K562 (cell line): Measurements from ENCODE around the gene TENM4. TPM values are rescaled to one million over a fixed set of nuclear protein-coding genes. Genes with fewer than 3 reads are reported as not detected.

Experiments used
- ATAC-seq: fragments of 200-7000 bp; cut with Tn5 transposase; 3 replicates; pipeline ENCODE4 v1.9.1; 2020; ENCODE audit warnings: moderate library complexity
- BruUV-seq: library from RNA; stranded (reverse); fragments of 400-500 nt; replicated peaks from 2 replicates; lab custom pipeline; 2021; lab: Mats Ljungman, UMichigan
- CTCF ChIA-PET: fragments of 300-600 bp; formaldehyde crosslinking; extraction: SDS; loops from one replicate; lab custom pipeline; 2021; ENCODE audit warnings: low intra/inter-chr PET ratio; lab: Yijun Ruan, JAX
- POLR2A ChIA-PET: fragments of 300-600, 350-650 bp; sonication (Branson Sonifier 250); formaldehyde crosslinking; extraction: SDS; loops from one replicate; lab custom pipeline; 2021; ENCODE audit warnings: antibody characterized with exemption, inconsistent platforms; lab: Yijun Ruan, JAX
- DNase-seq, 4 experiments: peaks; one replicate each; pipeline versions ENCODE4 v3.0.0 to v3.0.0-alpha.2; 2011 to 2018; ENCODE audit warnings: low spot score in 3 of 4, mixed read lengths in 3 of 4; ENCODE audit errors: extremely low read depth in 1 of 4
- FAIRE-seq: peaks from 2 replicates; lab custom pipeline; 2011; peaks lifted over from hg19 to GRCh38; lab: Jason Lieb, UNC
- H2AFZ ChIP-seq: 2 replicates; pipeline ENCODE4 v1.6.0; 2011; ENCODE audit warnings: low read depth, low read length, control low read depth, inconsistent platforms
- H3K27ac ChIP-seq: fragments of 200-600 bp; 3 replicates; pipeline ENCODE4 v1.8.0; 2011; ENCODE audit warnings: low read depth, mild to moderate bottlenecking, control low read depth, inconsistent platforms, low read length, moderate library complexity, mixed read lengths; ENCODE audit errors: extremely low read depth
- H3K27me3 ChIP-seq, 2 experiments: fragments of 300-600 bp in 1 of 2; 2 replicates in 1 of 2; 3 replicates in 1 of 2; pipeline versions ENCODE4 v1.6.0 to v1.8.0; 2011; ENCODE audit warnings: inconsistent platforms in 2 of 2, low read length in 2 of 2, mild to moderate bottlenecking in 1 of 2, mixed read lengths in 1 of 2, moderate library complexity in 1 of 2; ENCODE audit not compliant: control insufficient read depth in 2 of 2, insufficient read depth in 2 of 2
- H3K36me3 ChIP-seq: fragments of 300-600 bp; 3 replicates; pipeline ENCODE4 v1.8.0; 2011; ENCODE audit warnings: mild to moderate bottlenecking, low read length, inconsistent platforms; ENCODE audit not compliant: control insufficient read depth, insufficient read depth
- H3K4me1 ChIP-seq, 2 experiments: fragments of 200-600 bp in 1 of 2; replicated peaks in 1 of 2; 2 replicates in 1 of 2; 3 replicates in 1 of 2; pipeline versions ENCODE4 v1.5.1 to v1.8.0; 2011; ENCODE audit warnings: inconsistent platforms in 2 of 2, low read length in 2 of 2, mild to moderate bottlenecking in 1 of 2, mixed read lengths in 1 of 2, moderate library complexity in 1 of 2; ENCODE audit not compliant: control insufficient read depth in 2 of 2, insufficient read depth in 2 of 2
- H3K4me2 ChIP-seq: 2 replicates; pipeline ENCODE4 v1.6.1; 2011; ENCODE audit warnings: low read length, control low read depth, inconsistent platforms, mixed read lengths; ENCODE audit not compliant: insufficient read depth
- H3K4me3 ChIP-seq: fragments of 200-600 bp; sonication (generic), shearing (Covaris generic); 2 replicates; pipeline ENCODE4 v1.5.1; 2016; ENCODE audit warnings: control low read depth, inconsistent platforms
- H3K79me2 ChIP-seq: fragments of 200-600 bp; 3 replicates; pipeline ENCODE4 v1.8.0; 2011; ENCODE audit warnings: low read length, inconsistent platforms; ENCODE audit not compliant: control insufficient read depth, insufficient read depth
- H3K9ac ChIP-seq, 2 experiments: 2 replicates each; pipeline versions ENCODE4 v1.6.0 to v1.6.1; 2011; ENCODE audit warnings: low read depth in 2 of 2, low read length in 2 of 2, control low read depth in 1 of 2, inconsistent platforms in 1 of 2, mild to moderate bottlenecking in 1 of 2, mixed read lengths in 1 of 2; ENCODE audit not compliant: insufficient read depth in 1 of 2
- H3K9me1 ChIP-seq: one replicate; pipeline ENCODE4 v1.6.0; 2011; ENCODE audit warnings: inconsistent platforms, mild to moderate bottlenecking, low read length, moderate library complexity; ENCODE audit not compliant: control insufficient read depth, insufficient read depth
- H3K9me3 ChIP-seq: replicated peaks from 2 replicates; pipeline ENCODE4 v1.5.1; 2011; ENCODE audit warnings: low read depth, low read length, inconsistent platforms; ENCODE audit not compliant: control insufficient read depth, insufficient read depth
- H4K20me1 ChIP-seq: replicated peaks from 2 replicates; pipeline ENCODE4 v1.6.1; 2011; ENCODE audit warnings: low read length, inconsistent platforms, mixed read lengths; ENCODE audit not compliant: control insufficient read depth, insufficient read depth
- COPS2 ChIP-seq: fragments of 450-650 bp; conservative IDR thresholded peaks from 2 replicates; pipeline ENCODE4 v1.6.1; 2016; ENCODE audit warnings: mild to moderate bottlenecking, moderate library complexity
- DPF2 ChIP-seq: fragments of 450-650 bp; IDR thresholded peaks from 2 replicates; pipeline ENCODE4 v1.6.1; 2016
- FUS ChIP-seq: fragments of 200-400 bp; formaldehyde crosslinking; optimal IDR thresholded peaks from 2 replicates; pipeline ENCODE3; 2017; ENCODE audit warnings: low read depth, low read length
- GABPB1 ChIP-seq: sonication (generic); formaldehyde crosslinking; IDR thresholded peaks from 2 replicates; pipeline ENCODE4 v1.8.0; 2022; ENCODE audit warnings: mild to moderate bottlenecking, missing genetic modification reagents
- STAT5B ChIP-seq: fragments of 250-450 bp; sonication (Bioruptor Pico); IDR thresholded peaks from 2 replicates; pipeline ENCODE4 v1.8.0; 2021; ENCODE audit warnings: mild to moderate bottlenecking, inconsistent platforms
- ZNF311 ChIP-seq: fragments of 250-450 bp; sonication (Bioruptor Pico); IDR thresholded peaks from 2 replicates; pipeline ENCODE4 v1.4.0; 2020; ENCODE audit warnings: mild to moderate bottlenecking, moderate library complexity
- WGBS: fragments of 100-300 bp; shearing (Covaris generic); methylation state at CpG from one replicate; pipeline ENCODE4 v1.1.6; 2016; ENCODE audit warnings: low coverage, mixed read lengths; ENCODE audit not compliant: insufficient coverage; ENCODE audit errors: missing lambda C conversion rate; 5-methylcytosine and 5-hydroxymethylcytosine counted together
- in situ Hi-C: fragments of 300-500 bp; cut with MboI; formaldehyde crosslinking; loops from 4 replicates; pipeline ENCODE4 v1.15.0; 2018; ENCODE audit warnings: inconsistent platforms, mixed read lengths
- intact Hi-C: fragments of 100-400 bp; cut with micrococcal nuclease; formaldehyde crosslinking; loops from 2 replicates; pipeline ENCODE4 v1.14.2; 2022
- polyA plus RNA-seq, 8 experiments: library from polyadenylated mRNA; depleted of rRNA in 4 of 8; stranded (reverse) in 5 of 8; unstranded in 3 of 8; fragments of >200 nt; fragmentation: Nextera tagmentation in 2 of 8; fragmentation: Illumina TruSeq in 1 of 8; extraction: Ambion mirVana in 2 of 8; extraction: Trizol in 1 of 8; gene quantifications; 2 replicates each; pipeline versions ENCODE4 v1.2.1 to v1.2.3, GENCODE V29; 2011 to 2014; ENCODE audit warnings: inconsistent platforms in 1 of 8, missing spikeins in 1 of 8
- total RNA-seq, 7 experiments: library from RNA; depleted of rRNA in 6 of 7; stranded (reverse); fragments of >200 nt in 6 of 7; fragmentation: Illumina TruSeq in 2 of 7; extraction: Trizol in 2 of 7; gene quantifications; 2 replicates each; pipeline versions ENCODE4 v1.2.1 to v1.2.3, GENCODE V29; 2011 to 2021; ENCODE audit warnings: low replicate concordance in 1 of 7
- TF ChIP-seq, protein P1 (sequence below): conservative IDR thresholded peaks from 2 replicates; pipeline ENCODE4 v1.6.1; 2011; ENCODE audit warnings: low read depth, mild to moderate bottlenecking, low read length; ENCODE audit not compliant: control insufficient read depth

TENM4 gene
- total and polyA plus RNA-seq, 9 of the 15 experiments (the other 6 are each of a cell fraction or from before 2014, with no cell fraction given) = 0.16 TPM; not detected in 8

DNA sequence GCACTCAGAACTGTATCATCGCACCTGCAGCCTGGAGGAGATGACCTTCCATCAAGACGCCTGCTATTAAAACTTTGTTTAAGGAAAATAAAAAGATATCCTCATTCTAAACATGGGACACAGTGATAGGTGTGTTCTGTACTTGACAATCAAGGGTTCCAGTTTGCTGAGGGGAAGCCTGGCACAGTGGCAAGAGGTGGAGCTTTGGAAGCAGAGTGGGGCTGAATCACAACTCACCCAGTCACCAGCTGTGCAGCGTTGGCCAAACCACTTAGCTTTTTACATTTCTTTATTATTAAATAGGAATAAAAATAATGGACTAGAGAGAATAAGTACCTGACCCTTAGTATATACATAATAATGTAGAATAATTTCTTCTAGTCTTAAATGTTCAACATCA, 220.7 kb downstream of the TENM4 start:
- CTCF ChIA-PET = no interaction called here
- Histone ChIP-seq H3K9ac (no peak overlapping the region), H3K79me2 (no peaks in the 10 kb centered on the region), H2AFZ (no peak overlapping the region)
- no peak for DNase-seq
- TF ChIP-seq FUS (no peak), DPF2 (no peak), GABPB1 (CRISPR knock-in tag) (no peak), COPS2 (no peak), ZNF311 (CRISPR knock-in tag) (no peak), STAT5B (CRISPR knock-in tag) (no peak)
- TF ChIP-seq, protein P1, sequence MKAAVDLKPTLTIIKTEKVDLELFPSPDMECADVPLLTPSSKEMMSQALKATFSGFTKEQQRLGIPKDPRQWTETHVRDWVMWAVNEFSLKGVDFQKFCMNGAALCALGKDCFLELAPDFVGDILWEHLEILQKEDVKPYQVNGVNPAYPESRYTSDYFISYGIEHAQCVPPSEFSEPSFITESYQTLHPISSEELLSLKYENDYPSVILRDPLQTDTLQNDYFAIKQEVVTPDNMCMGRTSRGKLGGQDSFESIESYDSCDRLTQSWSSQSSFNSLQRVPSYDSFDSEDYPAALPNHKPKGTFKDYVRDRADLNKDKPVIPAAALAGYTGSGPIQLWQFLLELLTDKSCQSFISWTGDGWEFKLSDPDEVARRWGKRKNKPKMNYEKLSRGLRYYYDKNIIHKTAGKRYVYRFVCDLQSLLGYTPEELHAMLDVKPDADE = no peak
- TF ChIP-seq, all 486 proteins: peak for 0
- Histone ChIP-seq H3K4me1 (no peaks in the 10 kb centered on the region), H3K27ac (no peak overlapping the region), H3K27me3 (no peaks in the 10 kb centered on the region), H3K9me1 (no peaks in the 10 kb centered on the region), H3K9me3 (no peaks in the 10 kb centered on the region), H4K20me1 (no peaks in the 10 kb centered on the region), H3K4me2 (no peak overlapping the region), H3K4me3 (no peak overlapping the region), H3K36me3 (no peaks in the 10 kb centered on the region)
- in situ Hi-C loops = no loop called here
- BruUV-seq = no TSS peak
- ATAC-seq = no peak
- 0% methylated on average over 3 of the region's 3 CpGs for WGBS
- FAIRE-seq = no peak
- POLR2A ChIA-PET = no interaction called here
- intact Hi-C loops = no loop called here
